ENCODE data around the gene FADS3. TPM values are rescaled to one million over a fixed set of nuclear protein-coding genes. Genes with fewer than 3 reads are reported as not detected.

Gene FADS3
- total RNA-seq, 1 experiment from 2014 or later = 67.9 TPM

DNA sequence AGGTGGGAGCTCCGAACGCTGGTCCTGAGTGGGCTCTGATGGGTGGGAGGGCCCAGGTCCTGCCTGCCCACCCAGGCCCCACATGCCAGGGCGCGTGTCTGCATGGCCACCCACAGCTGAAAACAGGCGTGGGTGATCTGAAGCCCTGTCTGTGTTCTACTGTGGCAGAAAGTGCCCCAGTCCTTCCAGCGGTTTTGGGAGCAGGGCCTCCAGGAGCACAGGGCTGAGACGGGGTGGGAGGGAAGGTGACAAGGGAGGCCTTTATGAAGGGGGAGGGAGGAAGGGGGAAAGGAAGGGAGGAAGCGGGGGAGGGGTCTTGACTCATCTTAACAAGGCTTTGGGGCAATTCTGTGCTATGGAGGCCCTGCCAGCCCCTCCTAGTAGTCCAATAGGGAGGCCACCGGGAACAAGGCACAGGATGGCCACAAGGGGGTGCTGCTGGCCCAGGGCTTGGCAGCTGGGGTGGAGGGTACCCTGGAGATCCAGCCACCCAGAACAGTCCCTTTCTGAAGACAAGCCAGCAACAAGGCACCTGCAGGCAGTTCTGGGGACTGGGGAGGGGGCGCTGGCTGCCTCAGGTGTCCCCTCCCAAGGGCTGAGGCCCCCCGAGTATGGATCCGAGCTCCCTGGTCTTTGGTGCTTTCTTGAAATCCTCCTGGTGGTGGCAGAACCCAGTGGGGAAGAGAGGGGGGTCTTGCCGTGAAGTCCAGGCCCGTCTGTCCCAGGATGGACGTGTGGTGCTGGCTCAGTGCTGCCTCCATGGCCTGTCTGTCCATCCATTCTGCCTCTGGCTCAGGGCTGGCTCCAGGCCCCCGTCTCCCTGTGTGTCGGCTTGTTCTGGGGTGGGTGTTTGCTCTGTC, 6.3 kb upstream of the FADS3 start:
- no peaks in the 10 kb centered on the region for H3K36me3 ChIP-seq (ENCODE audit: low read depth, low read length)
- CTCF ChIA-PET = interaction anchor here (0.6 to 3.6 kb wide), 7 partner anchors 27 to 211 kb away, joined by 3 to 41 read pairs (median 10); no protein-coding TSS in a partner anchor
- no TSS peak for BruUV-seq (replicated peaks)
- intact Hi-C loops (cut with micrococcal nuclease) = loop anchor here (2.0 to 5.0 kb wide), 2 partner anchors 65 to 101 kb away; no protein-coding TSS in a partner anchor
- H3K9me3 ChIP-seq (ENCODE audit: low read length) = no peaks in the 10 kb centered on the region
- H3K4me1 ChIP-seq (ENCODE audit: insufficient read depth, low read length) = no peaks in the 10 kb centered on the region
- DNase-seq (peak; percentile 81), ATAC-seq (peak; percentile 75)
- no peak overlapping the region for H3K4me3 ChIP-seq (ENCODE audit: low read length)
- H3K9me2 ChIP-seq (replicated peaks; ENCODE audit: low read length) = no peaks in the 10 kb centered on the region
- no peak overlapping the region for H3K4me2 ChIP-seq (ENCODE audit: low read length)
- H3K79me2 ChIP-seq (ENCODE audit: low read length) = no peaks in the 10 kb centered on the region
- POLR2A ChIA-PET (ENCODE audit: unreplicated experiment) = no interaction called here
- H3F3A ChIP-seq (ENCODE audit: low read length, unreplicated experiment) = no peaks in the 10 kb centered on the region
- no peak for TF ChIP-seq EZH2 (IDR thresholded peaks at IDR 0.05; ENCODE audit: low read length, unreplicated experiment)
- TF ChIP-seq CTCF (conservative IDR thresholded peaks at IDR 0.05; ENCODE audit: low read depth, low read length) = peak; percentile 95
- no peak for TF ChIP-seq EZH2phosphoT487 (IDR thresholded peaks at IDR 0.05; ENCODE audit: borderline replicate concordance, low read length)
- H3K27ac ChIP-seq (ENCODE audit: low read length) = no peak overlapping the region
- H4K20me1 ChIP-seq (ENCODE audit: low read length) = no peaks in the 10 kb centered on the region
- H3K9ac ChIP-seq (ENCODE audit: low read length) = no peak overlapping the region
- no peaks in the 10 kb centered on the region for H3K27me3 ChIP-seq (ENCODE audit: low read length)
- no peak overlapping the region for H2AFZ ChIP-seq (ENCODE audit: low read length)

DNA sequence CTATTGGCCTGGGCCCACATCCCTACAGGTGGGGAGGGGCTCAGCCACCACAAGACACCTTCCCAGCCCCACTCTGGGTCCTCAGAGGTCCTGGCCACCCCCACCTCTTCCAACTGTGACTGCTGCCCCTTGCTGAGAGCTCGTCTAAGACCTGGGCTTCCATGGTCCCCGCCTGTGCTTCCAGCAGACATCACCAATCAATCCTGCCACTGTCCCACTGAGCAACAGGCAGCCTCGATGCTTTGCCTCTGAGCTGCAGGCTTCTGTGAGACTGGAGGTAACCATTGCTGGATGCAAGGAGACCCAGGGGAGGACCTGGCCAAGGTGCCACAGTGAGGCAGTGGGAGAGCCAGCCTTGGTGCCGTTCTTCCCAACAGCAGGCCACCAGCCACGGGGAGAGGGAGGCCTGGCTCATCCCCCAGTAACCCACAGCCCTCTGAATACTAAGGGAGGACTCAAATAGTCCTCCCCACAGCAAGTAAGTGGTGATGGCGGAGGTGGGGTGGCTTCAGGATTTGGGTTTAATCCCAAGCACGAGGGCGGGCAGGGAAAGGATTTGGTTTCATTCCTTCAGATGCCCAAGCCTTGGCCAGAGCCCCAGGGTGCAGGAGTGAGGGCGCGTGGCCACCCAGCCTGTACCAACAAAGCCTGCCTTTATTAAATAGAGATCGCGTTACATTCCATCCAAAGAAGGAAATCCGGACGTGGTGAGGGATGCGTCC, 5.5 kb upstream of the FADS3 start:
- BruUV-seq (replicated peaks) = no TSS peak
- no peaks in the 10 kb centered on the region for H3K36me3 ChIP-seq (ENCODE audit: low read depth, low read length)
- H3K27ac ChIP-seq (ENCODE audit: low read length) = no peak overlapping the region
- no peaks in the 10 kb centered on the region for H4K20me1 ChIP-seq (ENCODE audit: low read length)
- no peak for TF ChIP-seq CTCF (conservative IDR thresholded peaks at IDR 0.05; ENCODE audit: low read depth, low read length)
- TF ChIP-seq EZH2 (IDR thresholded peaks at IDR 0.05; ENCODE audit: low read length, unreplicated experiment) = no peak
- TF ChIP-seq EZH2phosphoT487 (IDR thresholded peaks at IDR 0.05; ENCODE audit: borderline replicate concordance, low read length) = no peak
- CTCF ChIA-PET = interaction anchor here (0.5 to 2.0 kb wide), 4 partner anchors 50 to 211 kb away, joined by 3 to 15 read pairs (median 6); no protein-coding TSS in a partner anchor
- intact Hi-C loops (cut with micrococcal nuclease) = loop anchor here (5.0 kb wide), 1 partner anchor 65 kb away; no protein-coding TSS in a partner anchor
- H3K4me3 ChIP-seq (ENCODE audit: low read length) = no peak overlapping the region
- no peaks in the 10 kb centered on the region for H3K27me3 ChIP-seq (ENCODE audit: low read length)
- no peaks in the 10 kb centered on the region for H3K9me2 ChIP-seq (replicated peaks; ENCODE audit: low read length)
- H2AFZ ChIP-seq (ENCODE audit: low read length) = no peak overlapping the region
- H3K79me2 ChIP-seq (ENCODE audit: low read length) = no peaks in the 10 kb centered on the region
- no peak for ATAC-seq
- no peak for DNase-seq
- H3K4me1 ChIP-seq (ENCODE audit: insufficient read depth, low read length) = no peaks in the 10 kb centered on the region
- H3F3A ChIP-seq (ENCODE audit: low read length, unreplicated experiment) = no peaks in the 10 kb centered on the region
- no peaks in the 10 kb centered on the region for H3K9me3 ChIP-seq (ENCODE audit: low read length)
- POLR2A ChIA-PET (ENCODE audit: unreplicated experiment) = no interaction called here
- no peak overlapping the region for H3K4me2 ChIP-seq (ENCODE audit: low read length)
- H3K9ac ChIP-seq (ENCODE audit: low read length) = no peak overlapping the region
